K562 (cell line): ENCODE results near the gene BTRC. TPM values are rescaled to one million over a fixed set of nuclear protein-coding genes. Genes with fewer than 3 reads are reported as not detected.

Experiments used
- ATAC-seq: fragments of 200-7000 bp; cut with Tn5 transposase; 3 replicates; pipeline ENCODE4 v1.9.1; 2020; ENCODE audit warnings: moderate library complexity
- BruUV-seq: library from RNA; stranded (reverse); fragments of 400-500 nt; replicated peaks from 2 replicates; lab custom pipeline; 2021; lab: Mats Ljungman, UMichigan
- CTCF ChIA-PET: fragments of 300-600 bp; formaldehyde crosslinking; extraction: SDS; loops from one replicate; lab custom pipeline; 2021; ENCODE audit warnings: low intra/inter-chr PET ratio; lab: Yijun Ruan, JAX
- POLR2A ChIA-PET: fragments of 300-600, 350-650 bp; sonication (Branson Sonifier 250); formaldehyde crosslinking; extraction: SDS; loops from one replicate; lab custom pipeline; 2021; ENCODE audit warnings: antibody characterized with exemption, inconsistent platforms; lab: Yijun Ruan, JAX
- DNase-seq, 4 experiments: peaks; one replicate each; pipeline versions ENCODE4 v3.0.0 to v3.0.0-alpha.2; 2011 to 2018; ENCODE audit warnings: low spot score in 3 of 4, mixed read lengths in 3 of 4; ENCODE audit errors: extremely low read depth in 1 of 4
- FAIRE-seq: peaks from 2 replicates; lab custom pipeline; 2011; peaks lifted over from hg19 to GRCh38; lab: Jason Lieb, UNC
- H2AFZ ChIP-seq: 2 replicates; pipeline ENCODE4 v1.6.0; 2011; ENCODE audit warnings: low read depth, low read length, control low read depth, inconsistent platforms
- H3K27ac ChIP-seq: fragments of 200-600 bp; 3 replicates; pipeline ENCODE4 v1.8.0; 2011; ENCODE audit warnings: low read depth, mild to moderate bottlenecking, control low read depth, inconsistent platforms, low read length, moderate library complexity, mixed read lengths; ENCODE audit errors: extremely low read depth
- H3K27me3 ChIP-seq, 2 experiments: fragments of 300-600 bp in 1 of 2; 2 replicates in 1 of 2; 3 replicates in 1 of 2; pipeline versions ENCODE4 v1.6.0 to v1.8.0; 2011; ENCODE audit warnings: inconsistent platforms in 2 of 2, low read length in 2 of 2, mild to moderate bottlenecking in 1 of 2, mixed read lengths in 1 of 2, moderate library complexity in 1 of 2; ENCODE audit not compliant: control insufficient read depth in 2 of 2, insufficient read depth in 2 of 2
- H3K36me3 ChIP-seq: fragments of 300-600 bp; 3 replicates; pipeline ENCODE4 v1.8.0; 2011; ENCODE audit warnings: mild to moderate bottlenecking, low read length, inconsistent platforms; ENCODE audit not compliant: control insufficient read depth, insufficient read depth
- H3K4me1 ChIP-seq, 2 experiments: fragments of 200-600 bp in 1 of 2; replicated peaks in 1 of 2; 2 replicates in 1 of 2; 3 replicates in 1 of 2; pipeline versions ENCODE4 v1.5.1 to v1.8.0; 2011; ENCODE audit warnings: inconsistent platforms in 2 of 2, low read length in 2 of 2, mild to moderate bottlenecking in 1 of 2, mixed read lengths in 1 of 2, moderate library complexity in 1 of 2; ENCODE audit not compliant: control insufficient read depth in 2 of 2, insufficient read depth in 2 of 2
- H3K4me2 ChIP-seq: 2 replicates; pipeline ENCODE4 v1.6.1; 2011; ENCODE audit warnings: low read length, control low read depth, inconsistent platforms, mixed read lengths; ENCODE audit not compliant: insufficient read depth
- H3K4me3 ChIP-seq: fragments of 200-600 bp; sonication (generic), shearing (Covaris generic); 2 replicates; pipeline ENCODE4 v1.5.1; 2016; ENCODE audit warnings: control low read depth, inconsistent platforms
- H3K79me2 ChIP-seq: fragments of 200-600 bp; 3 replicates; pipeline ENCODE4 v1.8.0; 2011; ENCODE audit warnings: low read length, inconsistent platforms; ENCODE audit not compliant: control insufficient read depth, insufficient read depth
- H3K9ac ChIP-seq, 2 experiments: 2 replicates each; pipeline versions ENCODE4 v1.6.0 to v1.6.1; 2011; ENCODE audit warnings: low read depth in 2 of 2, low read length in 2 of 2, control low read depth in 1 of 2, inconsistent platforms in 1 of 2, mild to moderate bottlenecking in 1 of 2, mixed read lengths in 1 of 2; ENCODE audit not compliant: insufficient read depth in 1 of 2
- H3K9me1 ChIP-seq: one replicate; pipeline ENCODE4 v1.6.0; 2011; ENCODE audit warnings: inconsistent platforms, mild to moderate bottlenecking, low read length, moderate library complexity; ENCODE audit not compliant: control insufficient read depth, insufficient read depth
- H3K9me3 ChIP-seq: replicated peaks from 2 replicates; pipeline ENCODE4 v1.5.1; 2011; ENCODE audit warnings: low read depth, low read length, inconsistent platforms; ENCODE audit not compliant: control insufficient read depth, insufficient read depth
- H4K20me1 ChIP-seq: replicated peaks from 2 replicates; pipeline ENCODE4 v1.6.1; 2011; ENCODE audit warnings: low read length, inconsistent platforms, mixed read lengths; ENCODE audit not compliant: control insufficient read depth, insufficient read depth
- SIN3B ChIP-seq: fragments of 450-650 bp; IDR thresholded peaks from 2 replicates; pipeline ENCODE4 v1.6.1; 2017; ENCODE audit warnings: low read depth, mild to moderate bottlenecking, moderate library complexity
- SRSF7 ChIP-seq: fragments of 200-400 bp; formaldehyde crosslinking; optimal IDR thresholded peaks from 2 replicates; pipeline ENCODE3; 2017; ENCODE audit warnings: mild to moderate bottlenecking, low read depth, low read length
- ZFP36 ChIP-seq: fragments of 150-350 bp; IDR thresholded peaks from 2 replicates; pipeline ENCODE4 v1.6.1; 2018; ENCODE audit warnings: low read length, low read depth; ENCODE audit not compliant: partially characterized antibody
- ZNF766 ChIP-seq: fragments of 200-800 bp; sonication (Bioruptor generic); conservative IDR thresholded peaks from 2 replicates; pipeline ENCODE4 v1.6.1; 2016; ENCODE audit warnings: missing genetic modification characterization, missing compliant biosample characterization
- WGBS: fragments of 100-300 bp; shearing (Covaris generic); methylation state at CpG from one replicate; pipeline ENCODE4 v1.1.6; 2016; ENCODE audit warnings: low coverage, mixed read lengths; ENCODE audit not compliant: insufficient coverage; ENCODE audit errors: missing lambda C conversion rate; 5-methylcytosine and 5-hydroxymethylcytosine counted together
- in situ Hi-C: fragments of 300-500 bp; cut with MboI; formaldehyde crosslinking; loops from 4 replicates; pipeline ENCODE4 v1.15.0; 2018; ENCODE audit warnings: inconsistent platforms, mixed read lengths
- intact Hi-C: fragments of 100-400 bp; cut with micrococcal nuclease; formaldehyde crosslinking; loops from 2 replicates; pipeline ENCODE4 v1.14.2; 2022
- polyA plus RNA-seq, 8 experiments: library from polyadenylated mRNA; depleted of rRNA in 4 of 8; stranded (reverse) in 5 of 8; unstranded in 3 of 8; fragments of >200 nt; fragmentation: Nextera tagmentation in 2 of 8; fragmentation: Illumina TruSeq in 1 of 8; extraction: Ambion mirVana in 2 of 8; extraction: Trizol in 1 of 8; gene quantifications; 2 replicates each; pipeline versions ENCODE4 v1.2.1 to v1.2.3, GENCODE V29; 2011 to 2014; ENCODE audit warnings: inconsistent platforms in 1 of 8, missing spikeins in 1 of 8
- total RNA-seq, 7 experiments: library from RNA; depleted of rRNA in 6 of 7; stranded (reverse); fragments of >200 nt in 6 of 7; fragmentation: Illumina TruSeq in 2 of 7; extraction: Trizol in 2 of 7; gene quantifications; 2 replicates each; pipeline versions ENCODE4 v1.2.1 to v1.2.3, GENCODE V29; 2011 to 2021; ENCODE audit warnings: low replicate concordance in 1 of 7
- TF ChIP-seq, protein P1 (sequence below): fragments of 250-450 bp; sonication (Bioruptor Pico); IDR thresholded peaks from 2 replicates; pipeline ENCODE4 v1.4.0; 2020; ENCODE audit warnings: borderline replicate concordance

BTRC gene
- total and polyA plus RNA-seq, 9 of the 15 experiments (the other 6 are each of a cell fraction or from before 2014, with no cell fraction given): 1.6 to 15.4 (median 7.0) TPM

GRCh38 chr10:101363850-101364400 is 10.0 kb downstream of the BTRC start:
- FAIRE-seq: no peak

More at GRCh38 chr10:101363850-101364400, 10.0 kb downstream of the BTRC start:
- intact Hi-C loops: no loop called here
- H3K9me3 ChIP-seq: no peaks in the 10 kb centered on the region
- DNase-seq (no peak), ATAC-seq (no peak)
- no peaks in the 10 kb centered on the region for H3K9me1 ChIP-seq
- ChIA-PET POLR2A (interaction anchor here (1.3 kb wide), 1 partner anchor 10 kb away, joined by 3 read pairs; the partner anchor contains the start of gene BTRC), CTCF (no interaction called here)
- no peaks in the 10 kb centered on the region; the same call in 2 of the 3 replicates for H3K79me2 ChIP-seq
- H3K27ac ChIP-seq: no peak overlapping the region
- H3K4me2 ChIP-seq: no peak overlapping the region
- no TSS peak for BruUV-seq
- H3K4me3 ChIP-seq: no peak overlapping the region
- no peak overlapping the region for H3K9ac ChIP-seq
- in situ Hi-C loops: no loop called here
- H2AFZ ChIP-seq: no peak overlapping the region
- no peaks in the 10 kb centered on the region for H3K27me3 ChIP-seq
- H4K20me1 ChIP-seq: no peaks in the 10 kb centered on the region; the same call in 1 of the 2 replicates
- TF ChIP-seq ZNF766: no peak
- TF ChIP-seq SRSF7: no peak
- TF ChIP-seq SIN3B: no peak
- TF ChIP-seq, protein P1, sequence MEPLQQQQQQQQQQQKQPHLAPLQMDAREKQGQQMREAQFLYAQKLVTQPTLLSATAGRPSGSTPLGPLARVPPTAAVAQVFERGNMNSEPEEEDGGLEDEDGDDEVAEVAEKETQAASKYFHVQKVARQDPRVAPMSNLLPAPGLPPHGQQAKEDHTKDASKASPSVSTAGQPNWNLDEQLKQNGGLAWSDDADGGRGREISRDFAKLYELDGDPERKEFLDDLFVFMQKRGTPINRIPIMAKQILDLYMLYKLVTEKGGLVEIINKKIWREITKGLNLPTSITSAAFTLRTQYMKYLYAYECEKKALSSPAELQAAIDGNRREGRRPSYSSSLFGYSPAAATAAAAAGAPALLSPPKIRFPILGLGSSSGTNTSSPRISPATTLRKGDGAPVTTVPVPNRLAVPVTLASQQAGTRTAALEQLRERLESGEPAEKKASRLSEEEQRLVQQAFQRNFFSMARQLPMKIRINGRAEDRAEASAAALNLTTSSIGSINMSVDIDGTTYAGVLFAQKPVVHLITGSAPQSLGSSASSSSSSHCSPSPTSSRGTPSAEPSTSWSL (CRISPR knock-in tag): no peak
- no peak for TF ChIP-seq ZFP36
- TF ChIP-seq, all 486 proteins: peak for 0
- H3K36me3 ChIP-seq: no peaks in the 10 kb centered on the region
- WGBS: 40% methylated on average over 1 of the region's 2 CpGs
- peaks cover 0 to 7% of the 10 kb centered on the region in 2 experiments; a peak in 4 of 5 replicates for H3K4me1 ChIP-seq
